Testis (tissue), 3 donors: Measurements from ENCODE around the gene ANGPT4. TPM values are rescaled to one million over a fixed set of nuclear protein-coding genes. Genes with fewer than 3 reads are reported as not detected.

Experiments used
- DNase-seq: peaks from one replicate; pipeline ENCODE4 v3.0.0-alpha.2; 2019
- H3K27ac ChIP-seq, 2 donors: fragments of 200-600 bp; sonication (generic); one replicate each; pipeline ENCODE4 v1.5.1; 2019
- H3K27me3 ChIP-seq: fragments of 200-600 bp; sonication (generic); one replicate; pipeline ENCODE4 v1.5.1; 2019
- H3K36me3 ChIP-seq: fragments of 200-600 bp; sonication (generic); one replicate; pipeline ENCODE4 v1.5.1; 2017; ENCODE audit warnings: low read depth; ENCODE audit errors: missing control alignments
- H3K4me1 ChIP-seq: fragments of 200-600 bp; sonication (generic); one replicate; pipeline ENCODE4 v1.5.1; 2019
- H3K4me3 ChIP-seq, 2 donors: fragments of 200-600 bp; sonication (generic); one replicate each; pipeline ENCODE4 v1.5.1; 2017 to 2019
- H3K9me3 ChIP-seq: fragments of 200-600 bp; sonication (generic); one replicate; pipeline ENCODE4 v1.5.1; 2017
- CTCF ChIP-seq, 3 experiments: fragments of 450-650 bp in 2 of 3; fragments of 200-600 bp in 1 of 3; sonication (generic) in 1 of 3; IDR thresholded peaks; one replicate each; pipeline ENCODE4 v1.5.1; 2016 to 2019; ENCODE audit warnings: antibody characterized with exemption in 3 of 3, mild to moderate bottlenecking in 2 of 3, moderate library complexity in 1 of 3
- POLR2A ChIP-seq: fragments of 450-650 bp; IDR thresholded peaks from one replicate; pipeline ENCODE4 v1.6.1; 2017; ENCODE audit warnings: antibody characterized with exemption, mild to moderate bottlenecking, moderate library complexity
- WGBS, 2 donors: methylation state at CpG; one replicate each; pipeline ENCODE4 v1.1.5; 2018; 5-methylcytosine and 5-hydroxymethylcytosine counted together
- intact Hi-C: fragments of 100-400 bp; cut with DNase I; formaldehyde crosslinking; loops from one replicate; pipeline ENCODE4 v1.15.1; 2023; ENCODE audit warnings: low total_unique reads
- polyA plus RNA-seq: library from polyadenylated mRNA; stranded (reverse); fragments of 350-450 nt; fragmentation: Illumina TruSeq; extraction: RNeasy Lipid Tissue Mini Kit (QIAGEN cat#74804); gene quantifications from one replicate; pipeline ENCODE4 v1.2.3, GENCODE V29; 2014; ENCODE audit warnings: low read depth, low replicate concordance; ENCODE audit not compliant: insufficient read depth
- total RNA-seq, 2 donors: library from RNA; depleted of rRNA; stranded (reverse); fragments of >200 nt; gene quantifications; one replicate each; pipeline ENCODE4 v1.2.3, GENCODE V29; 2016

ANGPT4 gene
- total and polyA plus RNA-seq, 3 donors from 2014 or later: 0.56 to 1.2 (median 0.79) TPM

GRCh38 chr20:945841-946240 lies 29.7 kb upstream of the ANGPT4 start:
- Histone ChIP-seq H3K27ac (no peak overlapping the region), H3K4me3 (no peak overlapping the region), H3K36me3 (no peaks in the 10 kb centered on the region), H3K27me3 (no peaks in the 10 kb centered on the region), H3K9me3 (no peaks in the 10 kb centered on the region), H3K4me1 (no peaks in the 10 kb centered on the region)
- intact Hi-C loops: no loop called here
- DNase-seq: no peak
- 85 to 90% methylated on average over 13 of the region's 13 CpGs for WGBS, 2 donors
- TF ChIP-seq CTCF (IDR thresholded peaks at IDR 0.05) (no peak), POLR2A (no peak)

GRCh38 chr20:944774-945410 lies 28.8 kb upstream of the ANGPT4 start:
- intact Hi-C loops: no loop called here
- DNase-seq: no peak
- Histone ChIP-seq H3K27me3 (no peaks in the 10 kb centered on the region), H3K9me3 (no peaks in the 10 kb centered on the region), H3K4me3 (no peak overlapping the region), H3K36me3 (no peaks in the 10 kb centered on the region), H3K27ac (no peak overlapping the region), H3K4me1 (no peaks in the 10 kb centered on the region)
- TF ChIP-seq POLR2A (no peak), CTCF (IDR thresholded peaks at IDR 0.05) (no peak)
- WGBS, 2 donors: 79 to 87% methylated on average over 13 of the region's 13 CpGs

DNA sequence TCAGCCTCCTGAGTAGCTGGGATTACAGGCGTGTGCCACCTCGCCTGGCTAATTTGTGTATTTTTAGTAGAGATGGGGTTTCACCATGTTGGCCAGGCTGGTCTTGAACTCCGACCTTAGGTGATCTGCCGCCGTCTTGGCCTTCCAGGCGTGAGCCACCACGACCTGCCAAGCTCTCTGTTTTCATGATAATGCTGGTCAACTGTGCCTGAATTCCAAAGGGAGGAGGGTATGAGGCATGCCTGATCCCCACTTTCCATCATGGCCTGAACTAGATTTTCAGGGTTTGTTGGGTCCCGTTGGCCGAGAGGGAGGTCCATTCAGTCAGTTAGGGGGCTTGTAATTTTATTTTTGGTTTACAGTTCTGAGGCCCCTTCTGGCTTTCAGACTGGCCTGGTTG lies 28.0 kb upstream of the ANGPT4 start:
- 89 to 92% methylated on average over 9 of the region's 9 CpGs for WGBS, 2 donors
- DNase-seq: no peak
- intact Hi-C loops: no loop called here
- Histone ChIP-seq H3K4me3 (no peak overlapping the region), H3K27ac (no peak overlapping the region), H3K36me3 (no peaks in the 10 kb centered on the region), H3K4me1 (no peaks in the 10 kb centered on the region), H3K9me3 (no peaks in the 10 kb centered on the region), H3K27me3 (no peaks in the 10 kb centered on the region)
- no peak for TF ChIP-seq POLR2A
- no peak for TF ChIP-seq CTCF (IDR thresholded peaks at IDR 0.05)

DNA sequence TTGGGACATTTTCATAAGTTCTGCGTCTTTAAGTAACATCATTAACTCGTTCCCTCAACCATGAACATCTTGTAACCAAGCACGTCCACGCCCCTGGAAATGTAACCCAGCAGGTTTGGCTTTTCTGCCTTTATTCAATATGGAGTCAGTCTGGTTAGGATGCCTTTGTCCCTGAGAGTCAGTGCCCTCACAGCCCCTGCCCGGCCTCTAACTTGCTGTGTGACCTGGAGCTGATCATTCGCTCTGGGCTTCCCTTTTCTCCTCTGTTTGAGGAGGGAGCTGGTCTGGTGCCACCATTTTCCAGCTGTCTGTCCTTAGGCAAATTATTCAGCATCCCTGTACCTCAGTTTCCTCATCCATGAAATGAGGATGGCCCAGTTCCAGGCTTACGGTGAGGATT lies 26.5 kb upstream of the ANGPT4 start:
- H3K27ac ChIP-seq: no peak overlapping the region
- no peak for DNase-seq
- intact Hi-C loops: no loop called here
- no peaks in the 10 kb centered on the region for H3K27me3 ChIP-seq
- WGBS, 2 donors: 84 to 88% methylated on average over 7 of the region's 7 CpGs
- H3K4me3 ChIP-seq: no peak overlapping the region
- H3K9me3 ChIP-seq: no peaks in the 10 kb centered on the region
- H3K4me1 ChIP-seq: no peaks in the 10 kb centered on the region
- no peak for TF ChIP-seq POLR2A
- no peak for TF ChIP-seq CTCF (IDR thresholded peaks at IDR 0.05)
- H3K36me3 ChIP-seq: no peaks in the 10 kb centered on the region

DNA sequence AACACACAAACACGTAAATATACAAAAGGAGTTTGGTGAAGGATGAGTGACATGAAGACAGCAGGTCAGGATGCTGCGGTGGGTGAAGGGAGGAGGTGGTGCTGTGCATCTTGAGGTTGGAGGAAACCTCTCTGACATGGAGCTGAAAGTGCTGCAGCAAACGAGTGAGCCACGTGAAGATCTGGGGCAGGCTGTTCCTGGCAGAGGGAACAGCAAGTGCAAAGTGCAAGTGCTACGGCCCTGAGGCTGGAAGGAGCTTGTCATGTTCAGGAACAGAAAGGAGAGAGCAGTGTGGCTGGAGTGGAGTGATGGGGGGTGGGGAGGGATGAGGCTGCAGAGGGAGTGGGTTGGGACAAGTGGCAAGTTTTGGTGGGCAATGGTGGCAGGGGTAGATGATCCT lies 24.8 kb upstream of the ANGPT4 start:
- Histone ChIP-seq H3K27me3 (no peaks in the 10 kb centered on the region), H3K36me3 (no peaks in the 10 kb centered on the region), H3K4me1 (no peaks in the 10 kb centered on the region), H3K4me3 (no peak overlapping the region), H3K9me3 (no peaks in the 10 kb centered on the region), H3K27ac (no peak overlapping the region)
- WGBS, 2 donors: 85 to 86% methylated on average over 5 of the region's 5 CpGs
- TF ChIP-seq POLR2A (no peak), CTCF (IDR thresholded peaks at IDR 0.05) (no peak)
- intact Hi-C loops: no loop called here
- no peak for DNase-seq
